Stomach (tissue), 4 donors: ENCODE measurements around the gene CNTN4.

Experiments
- CTCF ChIP-seq, 7 experiments: fragments of 450-650 bp in 4 of 7; fragments of 200-600 bp in 3 of 7; sonication (generic) in 3 of 7; IDR thresholded peaks; one replicate each; pipeline ENCODE4 v1.5.1; 2016 to 2019; ENCODE audit warnings: antibody characterized with exemption in 7 of 7, control low read depth in 2 of 7, mild to moderate bottlenecking in 1 of 7
- EP300 ChIP-seq: sonication (generic); formaldehyde crosslinking; IDR thresholded peaks from one replicate; pipeline ENCODE4 v1.6.1; 2017; ENCODE audit warnings: antibody characterized with exemption
- POLR2A ChIP-seq, 4 donors: fragments of 450-650 bp; IDR thresholded peaks; one replicate each; pipeline ENCODE4 v1.6.1; 2016; ENCODE audit warnings: antibody characterized with exemption in 4 of 4, control low read depth in 2 of 4, mild to moderate bottlenecking in 1 of 4, moderate library complexity in 1 of 4

DNA sequence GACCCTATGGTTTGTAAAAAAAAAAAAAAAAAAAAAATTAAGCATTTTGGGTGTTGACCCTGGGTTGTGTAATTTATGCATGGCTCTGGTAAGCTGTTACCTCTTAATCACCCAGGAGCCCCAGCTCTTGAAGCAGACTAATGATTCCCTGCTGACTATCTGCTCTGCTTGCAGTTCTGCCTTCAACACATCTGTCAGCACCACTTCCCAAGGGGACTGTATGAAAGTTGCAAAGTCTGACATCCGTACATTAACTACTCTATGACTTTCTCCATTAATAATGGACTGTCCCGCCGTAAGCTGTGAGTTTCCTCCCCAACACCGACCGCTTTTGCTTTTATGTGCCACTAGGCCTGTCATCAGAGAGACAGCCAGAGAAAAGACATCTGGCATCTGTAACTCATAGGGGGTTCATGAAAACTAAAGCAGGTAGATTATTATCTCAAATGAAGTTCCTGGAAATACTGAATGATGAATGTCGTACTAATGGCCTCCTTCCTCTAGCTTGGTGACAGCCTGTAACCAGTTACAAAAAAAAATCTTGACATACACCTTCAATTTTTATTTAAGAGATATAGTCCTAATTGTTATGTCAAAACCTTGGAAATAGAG is 740.0 kb downstream of the CNTN4 start:
- TF ChIP-seq POLR2A (IDR thresholded peaks at IDR 0.05) (no peak), EP300 (no peak), CTCF (IDR thresholded peaks at IDR 0.05) (no peak)
